MM.1S (cell line): ENCODE results near the gene ADAMTSL1.

Experiments
- DNase-seq: peaks from one replicate; pipeline ENCODE4 v3.0.0-alpha.2; 2015
- H2AFZ ChIP-seq: fragments of 300-600 bp; sonication (generic); 2 replicates; pipeline ENCODE4 v1.6.0; 2016; ENCODE audit warnings: antibody characterized with exemption, low read length
- H3F3A ChIP-seq: fragments of 300-600 bp; sonication (generic); 2 replicates; pipeline ENCODE4 v1.6.1; 2016; ENCODE audit warnings: mild to moderate bottlenecking, antibody characterized with exemption, low read length, moderate library complexity, mixed read lengths; ENCODE audit not compliant: insufficient read depth
- H3K27ac ChIP-seq: fragments of 300-600 bp; sonication (generic); 2 replicates; pipeline ENCODE4 v1.5.1; 2016; ENCODE audit warnings: mild to moderate bottlenecking, low read length
- H3K27me3 ChIP-seq: fragments of 300-600 bp; sonication (generic); replicated peaks from 2 replicates; pipeline ENCODE4 v1.6.0; 2016; ENCODE audit warnings: low read length; ENCODE audit not compliant: insufficient read depth
- H3K36me3 ChIP-seq: fragments of 300-600 bp; sonication (generic); replicated peaks from 2 replicates; pipeline ENCODE4 v1.6.1; 2016; ENCODE audit warnings: mild to moderate bottlenecking, low read length, mixed read lengths; ENCODE audit not compliant: insufficient read depth
- H3K4me1 ChIP-seq: fragments of 300-600 bp; sonication (generic); 2 replicates; pipeline ENCODE4 v1.6.1; 2016; ENCODE audit warnings: low read length, mixed read lengths
- H3K4me2 ChIP-seq: fragments of 300-600 bp; sonication (generic); 2 replicates; pipeline ENCODE4 v1.6.0; 2016; ENCODE audit warnings: low read depth, low read length
- H3K4me3 ChIP-seq: fragments of 300-600 bp; sonication (generic); 2 replicates; pipeline ENCODE4 v1.5.1; 2016; ENCODE audit warnings: low read length, mixed read lengths
- H3K79me2 ChIP-seq: fragments of 300-600 bp; sonication (generic); 2 replicates; pipeline ENCODE4 v1.6.1; 2016; ENCODE audit warnings: mixed run types, low read length, mixed read lengths
- H3K9ac ChIP-seq: fragments of 300-600 bp; sonication (generic); 2 replicates; pipeline ENCODE4 v1.6.1; 2016; ENCODE audit warnings: low read length, mixed read lengths
- H3K9me2 ChIP-seq: fragments of 300-600 bp; sonication (generic); replicated peaks from 2 replicates; pipeline ENCODE4 v1.6.1; 2016; ENCODE audit warnings: mild to moderate bottlenecking, low read length, mixed read lengths; ENCODE audit not compliant: insufficient read depth
- H3K9me3 ChIP-seq: fragments of 300-600 bp; sonication (generic); replicated peaks from 2 replicates; pipeline ENCODE4 v1.6.1; 2016; ENCODE audit warnings: mild to moderate bottlenecking, low read length, mixed read lengths; ENCODE audit not compliant: insufficient read depth
- H4K20me1 ChIP-seq: fragments of 300-600 bp; sonication (generic); 2 replicates; pipeline ENCODE4 v1.6.1; 2016; ENCODE audit warnings: mild to moderate bottlenecking, low read length, moderate library complexity, mixed read lengths; ENCODE audit not compliant: insufficient read depth
- EZH2 ChIP-seq: fragments of 300-600 bp; sonication (generic); optimal IDR thresholded peaks from 2 replicates; pipeline ENCODE3; 2017; ENCODE audit warnings: low read depth, mild to moderate bottlenecking, antibody characterized with exemption, low read length, mixed read lengths
- EZH2phosphoT487 ChIP-seq: fragments of 300-600 bp; sonication (generic); IDR thresholded peaks from 2 replicates; pipeline ENCODE4 v1.6.1; 2018; ENCODE audit warnings: antibody characterized with exemption, low read length
- TF ChIP-seq, protein P1 (sequence below): fragments of 300-600 bp; sonication (generic); IDR thresholded peaks from 2 replicates; pipeline ENCODE4 v1.5.1; 2016; ENCODE audit warnings: antibody characterized with exemption, low read length, mixed read lengths

Gene ADAMTSL1

GRCh38 chr9:18747595-18747994, 273.6 kb downstream of the ADAMTSL1 start:
- no peaks in the 10 kb centered on the region for H3K27me3 ChIP-seq
- H3K79me2 ChIP-seq: no peaks in the 10 kb centered on the region
- H3K9me3 ChIP-seq: no peaks in the 10 kb centered on the region
- H3K4me2 ChIP-seq: no peak overlapping the region
- H3K27ac ChIP-seq: no peak overlapping the region
- H2AFZ ChIP-seq: no peak overlapping the region
- no peaks in the 10 kb centered on the region for H3K4me1 ChIP-seq
- H3K4me3 ChIP-seq: no peak overlapping the region
- H3K36me3 ChIP-seq: no peaks in the 10 kb centered on the region
- TF ChIP-seq EZH2phosphoT487 (no peak), EZH2 (no peak)
- H3K9me2 ChIP-seq: no peaks in the 10 kb centered on the region
- no peaks in the 10 kb centered on the region for H3F3A ChIP-seq
- H4K20me1 ChIP-seq: no peaks in the 10 kb centered on the region
- no peak for DNase-seq
- H3K9ac ChIP-seq: no peak overlapping the region

DNA sequence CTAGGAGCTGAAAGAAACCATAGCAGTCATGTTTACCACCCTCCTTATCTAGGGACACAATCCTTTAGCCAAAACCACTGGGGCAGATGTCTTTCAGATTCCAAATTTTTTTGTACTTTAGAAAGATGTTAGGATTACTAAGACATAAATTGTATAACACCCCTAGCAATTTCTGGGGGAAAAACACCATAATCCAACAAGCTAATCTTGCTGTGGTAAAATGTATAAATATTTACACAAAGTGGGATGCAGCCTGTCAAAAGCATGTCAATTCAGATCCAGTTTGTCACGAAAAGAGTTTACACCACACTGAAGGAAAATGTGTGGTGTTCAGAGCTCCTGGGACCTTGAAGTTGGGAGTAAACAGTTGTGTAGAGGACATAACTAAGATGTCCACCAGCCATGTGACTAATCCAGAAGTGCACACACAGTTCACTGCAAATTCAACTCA, 274.3 kb downstream of the ADAMTSL1 start:
- H4K20me1 ChIP-seq: no peaks in the 10 kb centered on the region

GRCh38 chr9:18749711-18750110, 275.8 kb downstream of the ADAMTSL1 start:
- H3K36me3 ChIP-seq: no peaks in the 10 kb centered on the region

More for the DNA sequence above, 274.3 kb downstream of the ADAMTSL1 start:
- H3K27ac ChIP-seq: no peak overlapping the region
- H3K9ac ChIP-seq: no peak overlapping the region
- no peaks in the 10 kb centered on the region for H3K9me3 ChIP-seq
- H3K4me2 ChIP-seq: no peak overlapping the region
- H3K79me2 ChIP-seq: no peaks in the 10 kb centered on the region
- H3K4me3 ChIP-seq: no peak overlapping the region
- H3K36me3 ChIP-seq: no peaks in the 10 kb centered on the region
- H3K9me2 ChIP-seq: no peaks in the 10 kb centered on the region
- no peaks in the 10 kb centered on the region for H3K27me3 ChIP-seq
- no peaks in the 10 kb centered on the region for H3F3A ChIP-seq
- no peak for DNase-seq
- no peak overlapping the region for H2AFZ ChIP-seq
- TF ChIP-seq, protein P1, sequence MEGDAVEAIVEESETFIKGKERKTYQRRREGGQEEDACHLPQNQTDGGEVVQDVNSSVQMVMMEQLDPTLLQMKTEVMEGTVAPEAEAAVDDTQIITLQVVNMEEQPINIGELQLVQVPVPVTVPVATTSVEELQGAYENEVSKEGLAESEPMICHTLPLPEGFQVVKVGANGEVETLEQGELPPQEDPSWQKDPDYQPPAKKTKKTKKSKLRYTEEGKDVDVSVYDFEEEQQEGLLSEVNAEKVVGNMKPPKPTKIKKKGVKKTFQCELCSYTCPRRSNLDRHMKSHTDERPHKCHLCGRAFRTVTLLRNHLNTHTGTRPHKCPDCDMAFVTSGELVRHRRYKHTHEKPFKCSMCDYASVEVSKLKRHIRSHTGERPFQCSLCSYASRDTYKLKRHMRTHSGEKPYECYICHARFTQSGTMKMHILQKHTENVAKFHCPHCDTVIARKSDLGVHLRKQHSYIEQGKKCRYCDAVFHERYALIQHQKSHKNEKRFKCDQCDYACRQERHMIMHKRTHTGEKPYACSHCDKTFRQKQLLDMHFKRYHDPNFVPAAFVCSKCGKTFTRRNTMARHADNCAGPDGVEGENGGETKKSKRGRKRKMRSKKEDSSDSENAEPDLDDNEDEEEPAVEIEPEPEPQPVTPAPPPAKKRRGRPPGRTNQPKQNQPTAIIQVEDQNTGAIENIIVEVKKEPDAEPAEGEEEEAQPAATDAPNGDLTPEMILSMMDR: no peak
- no peak for TF ChIP-seq EZH2
- no peak for TF ChIP-seq EZH2phosphoT487
- H3K4me1 ChIP-seq: no peaks in the 10 kb centered on the region

GRCh38 chr9:18753904-18754303, 280.0 kb downstream of the ADAMTSL1 start:
- H3K4me3 ChIP-seq: no peak overlapping the region
- H2AFZ ChIP-seq: no peak overlapping the region

More at GRCh38 chr9:18749711-18750110, 275.8 kb downstream of the ADAMTSL1 start:
- H3K79me2 ChIP-seq: no peaks in the 10 kb centered on the region
- TF ChIP-seq, protein P1: no peak
- TF ChIP-seq EZH2 (no peak), EZH2phosphoT487 (no peak)
- no peaks in the 10 kb centered on the region for H3K9me2 ChIP-seq
- no peak overlapping the region for H3K9ac ChIP-seq
- H4K20me1 ChIP-seq: no peaks in the 10 kb centered on the region
- H3K27ac ChIP-seq: no peak overlapping the region
- H3K4me3 ChIP-seq: no peak overlapping the region
- no peak for DNase-seq
- no peaks in the 10 kb centered on the region for H3K9me3 ChIP-seq
- no peaks in the 10 kb centered on the region for H3F3A ChIP-seq
- no peak overlapping the region for H3K4me2 ChIP-seq
- H3K4me1 ChIP-seq: no peaks in the 10 kb centered on the region
- no peaks in the 10 kb centered on the region for H3K27me3 ChIP-seq
- H2AFZ ChIP-seq: no peak overlapping the region

More at GRCh38 chr9:18753904-18754303, 280.0 kb downstream of the ADAMTSL1 start:
- Histone ChIP-seq H3K27ac (no peak overlapping the region), H3K9ac (no peak overlapping the region), H3K9me3 (no peaks in the 10 kb centered on the region), H3K4me2 (no peak overlapping the region), H3K9me2 (no peaks in the 10 kb centered on the region), H3K27me3 (no peaks in the 10 kb centered on the region), H3F3A (no peaks in the 10 kb centered on the region), H4K20me1 (no peaks in the 10 kb centered on the region), H3K36me3 (no peaks in the 10 kb centered on the region), H3K4me1 (no peaks in the 10 kb centered on the region), H3K79me2 (no peaks in the 10 kb centered on the region)
- TF ChIP-seq, protein P1: no peak
- no peak for TF ChIP-seq EZH2phosphoT487
- no peak for TF ChIP-seq EZH2
- no peak for DNase-seq
